Pons (tissue), 1 donor: ENCODE measurements around the gene SERPINB6.
"Not testable (repeated sequence)": the region's sequence is repeated elsewhere in the genome, so short reads cannot be mapped to it uniquely, and the experiment has no call there.

Experiments used
- DNase-seq: peaks from one replicate; pipeline ENCODE4 v3.0.0-alpha.2; 2016; ENCODE audit warnings: low spot score

The SERPINB6 gene

GRCh38 chr6:2971420-2972218 is at the start of gene SERPINB6:
Gene SERPINB6 (minus strand): TSS chr6:2971567. CDS start chr6:2959332, 12,235 bp downstream.
- DNase-seq = peak; percentile 83

DNA sequence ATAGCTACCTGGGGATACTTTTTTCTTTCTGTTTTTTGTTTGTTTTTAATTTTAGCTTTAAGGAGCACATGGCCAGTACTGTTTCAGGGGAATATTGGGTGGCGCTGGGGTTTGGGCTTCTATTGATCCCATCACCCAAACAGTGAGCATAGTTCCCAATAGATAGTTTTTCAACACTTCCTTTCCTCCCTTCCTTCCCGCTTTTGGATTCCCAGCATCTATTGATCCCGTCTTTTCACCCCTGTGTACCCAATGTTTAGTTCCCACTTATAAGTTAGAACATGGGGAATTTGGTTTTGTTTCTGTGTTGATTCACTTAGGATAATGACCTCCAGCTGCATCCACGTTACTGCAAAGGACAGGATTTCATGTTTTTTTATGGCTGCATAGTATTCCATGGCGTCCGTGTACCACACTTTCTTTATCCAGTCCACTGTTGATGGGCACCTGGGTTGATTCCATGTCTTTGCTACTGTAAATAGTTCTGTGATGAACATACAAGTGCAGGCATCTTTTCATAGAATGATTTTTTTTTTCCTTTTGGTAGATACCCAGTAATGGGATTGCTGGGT is 48.5 kb upstream of the SERPINB6 start:
- DNase-seq = no peak

DNA sequence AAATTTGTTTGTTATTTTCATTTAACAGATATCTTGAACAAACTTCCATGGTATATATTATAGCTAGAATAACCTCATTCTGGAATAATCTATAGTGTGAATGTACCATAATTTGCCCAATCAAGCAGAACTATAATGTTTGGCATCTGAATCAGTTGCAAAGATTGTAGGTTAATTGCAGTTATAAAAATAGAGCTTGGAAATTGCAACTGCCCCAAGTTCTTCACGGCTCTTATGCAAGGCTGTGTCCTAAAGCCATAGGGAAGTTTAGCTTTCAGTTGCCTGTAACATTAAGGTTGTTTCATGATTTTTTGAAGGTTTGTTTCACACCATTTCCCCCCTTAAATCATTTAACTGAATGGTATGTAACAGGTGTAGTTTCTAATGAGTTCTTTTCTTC is 47.7 kb upstream of the SERPINB6 start:
- DNase-seq = no peak

DNA sequence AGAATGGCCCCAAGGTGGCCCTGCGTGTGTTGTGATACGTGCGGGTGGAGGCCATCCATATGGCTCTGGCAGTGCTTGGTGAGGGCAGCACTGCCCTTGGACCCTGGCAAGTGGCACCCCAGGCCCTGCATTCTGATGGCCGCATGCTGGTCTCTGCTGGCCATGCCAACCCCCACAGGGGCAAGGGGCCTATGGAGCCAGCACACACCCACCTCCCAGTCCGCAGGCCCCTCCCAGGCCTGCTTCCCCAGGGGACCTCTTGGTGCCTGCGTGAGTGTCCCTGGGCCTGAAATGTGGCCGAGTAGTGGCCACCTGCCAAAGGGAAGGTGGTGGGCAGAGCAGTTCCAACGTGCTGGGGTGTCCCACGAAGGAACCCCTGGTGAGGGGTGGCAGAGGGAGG is 45.9 kb upstream of the SERPINB6 start:
- DNase-seq = no peak

DNA sequence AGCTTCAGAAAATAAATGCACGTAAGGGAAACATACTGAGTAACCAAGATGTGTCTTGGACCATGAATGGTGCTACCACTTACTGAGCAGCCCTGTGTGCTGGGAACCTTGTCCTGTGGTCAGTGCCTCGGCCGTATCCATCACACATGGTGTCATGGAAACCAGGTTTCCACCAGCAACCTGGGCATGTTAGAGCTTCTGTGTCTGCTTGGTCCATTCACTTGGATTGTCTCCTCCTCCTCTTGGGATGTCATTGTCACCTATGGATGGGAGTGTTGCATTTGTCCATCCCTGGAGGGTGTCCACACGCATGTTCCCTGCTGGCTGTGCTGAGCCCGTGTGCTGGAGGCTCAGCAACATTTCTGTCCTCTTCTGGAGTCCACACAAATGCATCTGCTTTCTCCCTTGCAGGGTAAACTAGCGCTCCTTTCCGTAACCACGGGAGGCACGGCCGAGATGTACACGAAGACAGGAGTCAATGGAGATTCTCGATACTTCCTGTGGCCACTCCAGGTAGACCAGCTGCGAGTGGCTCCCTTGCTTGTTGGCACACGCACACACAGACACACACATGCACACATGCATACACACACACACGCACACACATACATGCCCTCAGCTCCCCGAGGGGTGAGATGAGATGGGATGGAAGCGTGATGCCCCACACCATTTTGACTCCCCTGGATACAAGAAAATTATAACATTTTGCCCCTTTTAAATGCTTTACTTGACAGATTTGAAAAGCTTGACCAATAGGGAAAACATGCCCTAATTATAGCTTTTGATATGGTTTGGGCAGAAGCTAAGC is 45.3 kb upstream of the SERPINB6 start:
- no peak for DNase-seq

GRCh38 chr6:3015144-3015543 is 43.8 kb upstream of the SERPINB6 start:
- DNase-seq = no peak

DNA sequence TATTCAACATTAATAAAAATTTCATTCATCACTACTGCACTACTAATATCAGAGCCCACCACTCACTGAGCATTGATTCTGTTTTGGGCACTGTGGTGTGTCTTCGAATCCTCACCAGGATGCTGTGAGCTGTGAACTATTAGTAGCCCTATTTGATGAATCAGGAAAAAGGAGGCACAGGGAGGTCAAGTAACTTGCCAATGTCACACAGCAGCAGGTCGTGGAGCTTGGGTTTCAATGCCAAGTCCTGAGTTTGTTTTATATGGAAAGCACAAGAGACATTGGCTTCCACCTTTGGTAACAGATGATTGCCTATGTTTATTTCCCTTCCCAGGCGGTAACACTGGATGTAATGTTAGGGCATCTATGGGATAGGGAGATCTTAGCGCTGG is 43.3 kb upstream of the SERPINB6 start:
- no peak for DNase-seq

DNA sequence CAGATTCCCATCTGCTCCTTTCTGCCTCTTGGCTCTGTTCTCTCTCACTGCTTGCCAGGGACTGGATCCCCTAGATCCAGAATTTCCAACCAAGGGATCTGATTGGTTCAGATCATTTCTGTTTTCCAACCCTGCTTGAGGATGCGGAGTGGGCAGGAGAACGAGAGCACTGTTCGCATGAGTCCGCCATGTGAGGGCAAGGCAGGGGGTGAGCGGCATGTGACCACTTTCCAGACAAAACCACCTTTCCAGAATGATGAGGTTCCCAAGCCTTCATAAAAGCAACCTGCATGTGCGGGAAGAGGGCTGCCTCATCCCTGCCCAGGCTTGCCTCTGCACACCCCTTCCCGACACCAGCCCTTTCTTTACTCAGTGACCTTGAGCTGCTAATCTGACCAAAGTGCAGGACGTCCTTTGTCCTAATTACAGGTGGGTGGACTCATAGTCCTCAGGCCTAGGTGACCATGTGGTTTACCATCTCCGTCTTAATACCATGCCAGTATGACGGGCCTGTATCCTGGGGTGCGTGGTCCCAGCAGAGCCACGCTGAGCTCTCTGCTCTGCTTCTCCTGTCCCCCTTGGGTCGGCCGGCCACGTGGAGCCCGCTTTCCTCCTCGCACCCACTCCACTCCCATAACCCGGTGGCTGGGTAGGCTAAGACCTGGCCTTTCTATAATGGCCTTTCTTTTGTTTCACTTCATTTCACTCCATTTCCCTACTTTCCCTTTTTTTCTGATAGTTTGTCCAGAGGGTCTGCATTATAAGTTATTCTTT is 42.7 kb upstream of the SERPINB6 start:
- no peak for DNase-seq

GRCh38 chr6:3013486-3013885 is 42.1 kb upstream of the SERPINB6 start:
- no peak for DNase-seq

DNA sequence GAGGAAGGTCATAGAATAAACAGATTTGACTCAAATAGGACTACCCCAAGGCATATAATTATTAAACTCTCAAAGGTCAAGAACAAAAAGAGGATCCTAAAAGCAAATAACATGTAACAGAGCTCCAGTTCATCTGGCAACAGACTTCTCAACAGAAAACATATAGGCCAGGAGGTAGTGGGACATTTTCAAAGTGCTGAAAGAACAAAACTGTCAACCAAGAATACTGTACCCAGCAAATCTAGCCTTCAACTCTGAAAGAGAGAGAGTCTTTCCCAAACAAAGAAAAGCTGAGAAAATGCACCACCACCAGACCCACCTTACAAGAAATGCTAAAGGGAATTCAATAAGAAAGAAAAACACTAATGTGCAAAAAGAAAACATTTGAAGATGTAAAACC is 40.2 kb upstream of the SERPINB6 start:
- DNase-seq = no peak

GRCh38 chr6:3011158-3011557 is 39.8 kb upstream of the SERPINB6 start:
- DNase-seq = no peak

- DNase-seq = no peak
These were observed 38.6 kb upstream of the SERPINB6 start for GRCh38 chr6:3009930-3010329.

DNA sequence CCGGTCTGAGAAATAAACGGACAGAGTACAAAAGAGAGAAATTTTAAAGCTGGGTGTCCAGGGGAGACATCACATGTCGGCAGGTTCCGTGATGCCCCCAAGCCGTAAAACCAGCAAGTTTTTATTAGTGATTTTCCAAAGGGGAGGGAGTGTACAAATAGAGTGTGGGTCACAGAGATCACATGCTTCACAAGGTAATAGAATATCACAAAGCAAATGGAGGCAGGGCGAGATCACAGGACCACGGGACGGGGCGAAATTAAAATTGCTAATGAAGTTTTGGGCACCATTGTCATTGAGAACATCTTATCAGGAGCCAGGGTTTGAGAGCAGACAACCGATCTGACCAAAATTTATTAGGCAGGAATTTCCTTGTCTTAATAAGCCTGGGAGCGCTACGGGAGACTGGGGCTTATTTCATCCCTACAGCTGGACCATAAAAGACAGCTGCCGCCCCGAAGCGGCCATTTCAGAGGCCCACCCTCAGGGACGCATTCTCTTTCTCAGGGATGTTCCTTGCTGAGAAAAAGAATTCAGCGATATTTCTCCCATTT is 37.4 kb upstream of the SERPINB6 start:
- not testable (repeated sequence) for DNase-seq

DNA sequence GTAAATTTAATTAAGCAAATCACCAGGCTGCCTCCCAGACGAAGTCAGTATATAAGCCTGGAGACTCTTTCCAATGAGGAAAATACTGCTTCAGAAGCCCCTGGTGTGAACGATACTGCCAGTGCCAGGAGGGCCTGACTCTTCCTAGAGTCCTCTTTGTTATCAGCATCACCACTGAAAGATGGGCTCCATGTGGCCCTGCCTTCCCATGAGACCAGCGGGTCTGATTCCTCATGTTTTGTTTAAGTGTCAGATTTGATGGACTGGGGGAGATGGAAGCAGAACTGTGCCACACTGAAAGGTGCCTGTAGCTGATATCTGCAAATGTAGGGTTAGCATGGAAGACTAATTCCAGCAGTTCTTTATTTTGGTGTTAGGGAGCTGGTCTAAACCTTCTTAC is 36.2 kb upstream of the SERPINB6 start:
- no peak for DNase-seq

- DNase-seq = no peak
These were observed 35.1 kb upstream of the SERPINB6 start for GRCh38 chr6:3006476-3006875.

- no peak for DNase-seq
These were observed 34.5 kb upstream of the SERPINB6 start for GRCh38 chr6:3005874-3006273.

GRCh38 chr6:3005077-3005476 is 33.7 kb upstream of the SERPINB6 start:
- DNase-seq = no peak

- DNase-seq = not testable (repeated sequence)
These were observed 31.9 kb upstream of the SERPINB6 start for GRCh38 chr6:3003226-3003625.

GRCh38 chr6:3001773-3002293 is 30.5 kb upstream of the SERPINB6 start:
- DNase-seq = peak; percentile 78

GRCh38 chr6:3001146-3001772 is 29.9 kb upstream of the SERPINB6 start:
- DNase-seq = no peak
